SK-N-DZ (cell line): ENCODE results near the gene EYA4.

Experiments used
- DNase-seq: peaks from one replicate; pipeline ENCODE4 v3.0.0-alpha.2; 2015; ENCODE audit warnings: low spot score

EYA4 gene

GRCh38 chr6:133446789-133447188 is 205.6 kb downstream of the EYA4 start:
- no peak for DNase-seq

- no peak for DNase-seq
These were observed 206.8 kb downstream of the EYA4 start for GRCh38 chr6:133447924-133448323.

GRCh38 chr6:133456439-133456838 is 215.3 kb downstream of the EYA4 start:
- no peak for DNase-seq

- no peak for DNase-seq
These were observed 215.8 kb downstream of the EYA4 start for GRCh38 chr6:133456944-133457343.

- no peak for DNase-seq
These were observed 218.9 kb downstream of the EYA4 start for GRCh38 chr6:133460101-133460500.

GRCh38 chr6:133463790-133464189 is 222.6 kb downstream of the EYA4 start:
- DNase-seq = no peak

GRCh38 chr6:133466680-133467079 is 225.5 kb downstream of the EYA4 start:
- DNase-seq = no peak

- no peak for DNase-seq
These were observed 226.2 kb downstream of the EYA4 start for GRCh38 chr6:133467231-133467981.

- no peak for DNase-seq
These were observed 226.8 kb downstream of the EYA4 start for GRCh38 chr6:133467982-133468380.

- no peak for DNase-seq
These were observed 227.4 kb downstream of the EYA4 start for GRCh38 chr6:133468591-133468990.

GRCh38 chr6:133474516-133474915 is 233.4 kb downstream of the EYA4 start:
- no peak for DNase-seq

- no peak for DNase-seq
These were observed 237.5 kb downstream of the EYA4 start for GRCh38 chr6:133478673-133479072.

GRCh38 chr6:133487174-133487573 is 246.0 kb downstream of the EYA4 start:
- DNase-seq = no peak

- no peak for DNase-seq
These were observed 254.2 kb downstream of the EYA4 start for GRCh38 chr6:133495205-133495903.

GRCh38 chr6:133499662-133500061 is 258.5 kb downstream of the EYA4 start:
- DNase-seq = no peak

GRCh38 chr6:133501675-133502270 is 260.6 kb downstream of the EYA4 start:
- DNase-seq = no peak

- DNase-seq = no peak
These were observed 261.5 kb downstream of the EYA4 start for GRCh38 chr6:133502441-133503335.

GRCh38 chr6:133503336-133503729 is 262.2 kb downstream of the EYA4 start:
- peak; percentile 81 for DNase-seq

GRCh38 chr6:133504158-133504557 is 263.0 kb downstream of the EYA4 start:
- no peak for DNase-seq

- DNase-seq = no peak
These were observed 263.6 kb downstream of the EYA4 start for GRCh38 chr6:133504761-133505160.

- no peak for DNase-seq
These were observed 264.5 kb downstream of the EYA4 start for GRCh38 chr6:133505681-133506080.
